RWPE2 (cell line): ENCODE measurements around the gene ASB1.
"Not testable (repeated sequence)": the region's sequence is repeated elsewhere in the genome, so short reads cannot be mapped to it uniquely, and the experiment has no call there.

ENCODE experiments used
- ATAC-seq: fragments of 200-7000 bp; cut with Tn5 transposase; 3 replicates; pipeline ENCODE4 v1.9.1; 2021; ENCODE audit warnings: low read depth
- DNase-seq: peaks from one replicate; pipeline ENCODE4 v3.0.0-alpha.2; 2020; ENCODE audit warnings: low spot score
- H3K27ac ChIP-seq: fragments of 450-650 bp; 2 replicates; pipeline ENCODE4 v1.5.1; 2017; ENCODE audit warnings: mild to moderate bottlenecking; ENCODE audit not compliant: poor library complexity, severe bottlenecking
- H3K27me3 ChIP-seq: fragments of 250-450 bp; sonication (Bioruptor Pico); 2 replicates; pipeline ENCODE4 v1.5.1; 2021; ENCODE audit warnings: mild to moderate bottlenecking, moderate library complexity; ENCODE audit not compliant: insufficient read depth, poor library complexity, severe bottlenecking
- H3K36me3 ChIP-seq: fragments of 250-450 bp; sonication (Bioruptor Pico); 2 replicates; pipeline ENCODE4 v1.5.1; 2020; ENCODE audit warnings: low read depth, mild to moderate bottlenecking, moderate library complexity
- H3K4me1 ChIP-seq: fragments of 250-450 bp; sonication (Bioruptor Pico); 2 replicates; pipeline ENCODE4 v1.5.1; 2021; ENCODE audit warnings: mild to moderate bottlenecking, moderate library complexity; ENCODE audit not compliant: insufficient read depth, poor library complexity, severe bottlenecking
- H3K4me3 ChIP-seq: fragments of 250-450 bp; sonication (Bioruptor Pico); 2 replicates; pipeline ENCODE4 v1.5.1; 2021; ENCODE audit warnings: mild to moderate bottlenecking, moderate library complexity; ENCODE audit not compliant: severe bottlenecking
- H3K9me3 ChIP-seq: fragments of 250-450 bp; sonication (Bioruptor Pico); 2 replicates; pipeline ENCODE4 v1.5.1; 2021; ENCODE audit warnings: mild to moderate bottlenecking, moderate library complexity; ENCODE audit not compliant: severe bottlenecking
- CTCF ChIP-seq: fragments of 450-650 bp; IDR thresholded peaks from one replicate; pipeline ENCODE4 v1.5.1; 2017; ENCODE audit warnings: mild to moderate bottlenecking, moderate library complexity; ENCODE audit not compliant: poor library complexity, severe bottlenecking

ASB1 gene

GRCh38 chr2:238403632-238404405 is 22.9 kb upstream of the ASB1 start:
- H3K36me3 ChIP-seq, result peaks cover 13% of the 10 kb centered on the region; the same call in 1 of the 2 replicates

DNA sequence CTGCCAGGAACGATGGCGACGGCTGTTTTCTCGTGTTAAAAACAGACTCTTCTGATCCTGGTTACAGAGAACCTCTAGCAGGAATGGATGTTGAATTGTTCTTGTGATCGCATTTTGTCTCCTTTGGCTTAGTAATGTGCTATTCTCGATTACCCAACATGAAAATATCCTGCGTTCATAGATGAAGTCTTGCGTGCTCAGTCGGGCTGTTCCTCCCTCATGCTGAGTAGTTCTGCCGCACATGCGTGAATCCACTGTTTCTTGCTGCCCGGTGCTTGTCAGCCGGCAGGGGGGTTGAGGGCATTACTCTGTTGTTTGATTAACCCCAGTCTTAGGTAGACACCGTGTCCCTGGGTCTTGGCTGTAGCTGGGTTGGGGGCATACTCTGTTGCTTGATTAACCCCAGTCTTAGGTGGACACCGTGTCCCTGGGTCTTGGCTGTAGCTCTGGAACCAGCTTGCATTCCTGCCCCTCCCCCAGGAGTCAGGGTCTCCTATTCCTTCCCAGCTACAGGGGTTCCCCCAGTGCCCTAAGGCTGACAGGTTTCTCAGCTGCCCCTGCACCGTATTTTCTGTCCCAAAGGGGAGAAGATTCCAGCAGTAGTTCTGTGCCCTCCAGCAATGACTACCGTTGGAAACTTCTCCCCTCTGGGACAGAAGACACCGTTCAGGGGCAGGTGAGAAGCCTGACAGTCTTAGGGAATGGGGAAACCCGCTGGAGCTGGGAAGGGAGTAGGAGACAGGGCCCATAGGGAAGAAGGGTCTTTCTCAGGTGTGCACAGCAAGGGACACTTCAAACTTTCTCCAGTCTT is 22.1 kb upstream of the ASB1 start:
- Histone ChIP-seq H3K27ac (no peak overlapping the region), H3K9me3 (no peaks in the 10 kb centered on the region), H3K4me3 (no peak overlapping the region), H3K4me1 (no peaks in the 10 kb centered on the region), H3K36me3 (peaks cover 12% of the 10 kb centered on the region; the same call in 1 of the 2 replicates), H3K27me3 (no peaks in the 10 kb centered on the region)
- no peak for TF ChIP-seq CTCF
- no peak for DNase-seq
- no peak for ATAC-seq

More at GRCh38 chr2:238403632-238404405, 22.9 kb upstream of the ASB1 start:
- no peak for TF ChIP-seq CTCF
- no peaks in the 10 kb centered on the region for H3K9me3 ChIP-seq
- H3K27ac ChIP-seq, result no peak overlapping the region
- no peaks in the 10 kb centered on the region for H3K27me3 ChIP-seq
- DNase-seq (no peak), ATAC-seq (no peak)
- no peaks in the 10 kb centered on the region for H3K4me1 ChIP-seq
- H3K4me3 ChIP-seq, result no peak overlapping the region

DNA sequence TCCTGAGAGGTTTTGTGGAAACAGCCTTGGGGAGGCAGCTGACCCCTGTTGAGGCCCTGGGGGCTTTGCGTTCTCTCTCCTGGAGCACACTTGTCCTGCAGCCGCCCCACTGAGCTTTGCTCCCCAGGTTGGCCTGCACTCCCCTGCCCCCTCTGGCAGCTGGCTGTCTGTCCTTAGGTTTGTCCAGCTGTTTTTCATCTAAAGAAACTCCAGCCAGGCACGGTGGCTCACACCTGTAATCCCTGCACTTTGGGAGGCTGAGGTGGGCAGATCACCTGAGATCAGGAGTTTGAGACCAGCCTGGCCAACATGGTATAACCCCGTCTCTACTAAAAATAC is 21.5 kb upstream of the ASB1 start:
- not testable (repeated sequence) for H3K4me1 ChIP-seq, ATAC-seq, DNase-seq, H3K4me3 ChIP-seq, H3K27me3 ChIP-seq, H3K9me3 ChIP-seq, H3K27ac ChIP-seq
- H3K36me3 ChIP-seq, result peaks cover 12% of the 10 kb centered on the region; the same call in 1 of the 2 replicates

DNA sequence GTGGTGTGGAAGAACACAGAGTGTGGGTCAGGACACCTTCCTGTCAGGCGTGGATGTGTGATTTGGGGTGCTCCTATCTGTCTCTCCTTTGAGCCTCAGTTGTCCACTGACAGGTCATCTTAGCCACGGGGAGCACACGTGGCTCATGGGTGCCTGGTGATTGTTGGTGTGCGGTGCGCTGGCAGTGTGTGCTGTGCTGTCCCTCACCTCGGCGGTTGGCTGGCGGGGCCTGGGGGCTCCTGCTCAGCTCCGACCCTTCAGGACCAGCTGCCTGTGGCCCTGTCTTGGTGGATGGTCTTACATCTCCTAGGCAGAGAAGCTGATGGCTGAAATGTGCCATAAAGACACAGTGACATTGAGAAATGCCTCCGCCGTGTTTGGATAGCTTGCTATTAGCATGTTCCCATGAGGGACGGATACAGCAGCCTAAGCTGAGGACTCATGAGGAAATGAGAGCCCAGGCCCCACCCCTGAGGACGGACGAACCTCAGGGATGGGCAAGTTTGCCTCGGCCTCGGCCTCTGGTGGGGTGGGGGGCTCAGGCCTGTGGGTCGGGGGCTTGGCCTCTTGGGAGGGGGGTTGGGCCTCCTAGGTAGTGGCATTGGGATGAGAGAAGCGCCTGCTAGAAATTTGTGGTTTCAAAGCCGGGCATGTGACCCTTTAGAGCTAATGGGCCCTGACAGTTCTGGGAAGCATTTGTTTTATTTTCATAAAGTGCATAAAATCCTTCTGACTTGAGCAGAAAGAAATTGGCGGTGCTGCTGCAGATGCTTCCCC is 20.3 kb upstream of the ASB1 start:
- Histone ChIP-seq H3K4me1 (no peaks in the 10 kb centered on the region), H3K36me3 (peaks cover under 1% of the 10 kb centered on the region; the same call in 1 of the 2 replicates), H3K4me3 (no peak overlapping the region), H3K27me3 (no peaks in the 10 kb centered on the region), H3K27ac (no peak overlapping the region), H3K9me3 (no peaks in the 10 kb centered on the region)
- no peak for TF ChIP-seq CTCF
- ATAC-seq (no peak), DNase-seq (no peak)

DNA sequence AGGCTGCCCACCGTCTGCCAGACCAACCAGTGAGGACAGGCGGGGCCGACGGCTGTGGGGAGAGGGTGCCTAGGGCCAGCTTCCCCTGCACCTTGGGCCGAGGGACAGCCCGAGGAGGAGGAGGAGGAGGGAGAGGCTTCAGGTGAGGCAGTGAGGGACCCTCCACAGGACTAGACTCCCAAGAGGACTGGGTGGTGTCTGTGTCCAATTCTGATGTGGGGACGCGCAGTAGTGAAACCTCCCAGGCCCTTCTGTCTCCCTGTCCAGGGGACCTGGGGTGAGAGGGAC is 19.8 kb upstream of the ASB1 start:
- no peak overlapping the region for H3K27ac ChIP-seq
- H3K27me3 ChIP-seq, result no peaks in the 10 kb centered on the region
- ATAC-seq (no peak), DNase-seq (no peak)
- no peaks in the 10 kb centered on the region for H3K4me1 ChIP-seq
- no peak for TF ChIP-seq CTCF
- no peaks in the 10 kb centered on the region for H3K9me3 ChIP-seq
- H3K36me3 ChIP-seq, result no peaks in the 10 kb centered on the region
- no peak overlapping the region for H3K4me3 ChIP-seq
